Right renal cortex interstitium (tissue), 3 donors: ENCODE measurements around the gene LFNG. TPM values are rescaled to one million over a fixed set of nuclear protein-coding genes. Genes with fewer than 3 reads are reported as not detected.

Experiments
- DNase-seq, 3 donors: peaks; one replicate each; pipeline ENCODE4 v3.0.0-alpha.2; 2013; ENCODE audit warnings: low read depth in 3 of 3, low spot score in 2 of 3
- polyA plus RNA-seq, 3 donors: library from polyadenylated mRNA; unstranded; fragments of 120-200 nt; gene quantifications; one replicate each; pipeline ENCODE4 v1.2.1, GENCODE V29; 2013; ENCODE audit not compliant: insufficient read length in 3 of 3

The LFNG gene
- polyA plus RNA-seq, 3 donors, result 25.3 to 31.0 (median 30.7) TPM

GRCh38 chr7:2501947-2502646, 17.5 kb upstream of the LFNG start:
- DNase-seq, result no peak

GRCh38 chr7:2502647-2502966, 17.0 kb upstream of the LFNG start:
- DNase-seq, result no peak

- DNase-seq, result no peak
Observed at GRCh38 chr7:2503056-2503941, 16.3 kb upstream of the LFNG start.

GRCh38 chr7:2504128-2504888, 15.3 kb upstream of the LFNG start:
- no peak for DNase-seq

GRCh38 chr7:2504889-2505375, 14.6 kb upstream of the LFNG start:
- no peak for DNase-seq

GRCh38 chr7:2505401-2505800, 14.2 kb upstream of the LFNG start:
- no peak for DNase-seq

GRCh38 chr7:2507208-2507916, 12.2 kb upstream of the LFNG start:
- no peak for DNase-seq

GRCh38 chr7:2507917-2508306, 11.7 kb upstream of the LFNG start:
- no peak for DNase-seq

- no peak for DNase-seq
Observed at GRCh38 chr7:2508327-2509215, 11.0 kb upstream of the LFNG start.

GRCh38 chr7:2509298-2509906, 10.2 kb upstream of the LFNG start:
- no peak for DNase-seq

- no peak for DNase-seq
Observed at GRCh38 chr7:2510130-2510776, 9.3 kb upstream of the LFNG start.

- DNase-seq, result no peak
Observed at GRCh38 chr7:2510909-2511768, 8.4 kb upstream of the LFNG start.

GRCh38 chr7:2511769-2512168, 7.8 kb upstream of the LFNG start:
- no peak for DNase-seq

- no peak for DNase-seq
Observed at GRCh38 chr7:2512179-2512661, 7.4 kb upstream of the LFNG start.

- DNase-seq, result no peak
Observed at GRCh38 chr7:2512713-2513112, 6.9 kb upstream of the LFNG start.

GRCh38 chr7:2513702-2514101, 5.9 kb upstream of the LFNG start:
- no peak for DNase-seq
